ENCODE data around the gene RMRP.

- TF ChIP-seq, protein P1, sequence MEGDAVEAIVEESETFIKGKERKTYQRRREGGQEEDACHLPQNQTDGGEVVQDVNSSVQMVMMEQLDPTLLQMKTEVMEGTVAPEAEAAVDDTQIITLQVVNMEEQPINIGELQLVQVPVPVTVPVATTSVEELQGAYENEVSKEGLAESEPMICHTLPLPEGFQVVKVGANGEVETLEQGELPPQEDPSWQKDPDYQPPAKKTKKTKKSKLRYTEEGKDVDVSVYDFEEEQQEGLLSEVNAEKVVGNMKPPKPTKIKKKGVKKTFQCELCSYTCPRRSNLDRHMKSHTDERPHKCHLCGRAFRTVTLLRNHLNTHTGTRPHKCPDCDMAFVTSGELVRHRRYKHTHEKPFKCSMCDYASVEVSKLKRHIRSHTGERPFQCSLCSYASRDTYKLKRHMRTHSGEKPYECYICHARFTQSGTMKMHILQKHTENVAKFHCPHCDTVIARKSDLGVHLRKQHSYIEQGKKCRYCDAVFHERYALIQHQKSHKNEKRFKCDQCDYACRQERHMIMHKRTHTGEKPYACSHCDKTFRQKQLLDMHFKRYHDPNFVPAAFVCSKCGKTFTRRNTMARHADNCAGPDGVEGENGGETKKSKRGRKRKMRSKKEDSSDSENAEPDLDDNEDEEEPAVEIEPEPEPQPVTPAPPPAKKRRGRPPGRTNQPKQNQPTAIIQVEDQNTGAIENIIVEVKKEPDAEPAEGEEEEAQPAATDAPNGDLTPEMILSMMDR (IDR thresholded peaks at IDR 0.05): no peak
- no peak for TF ChIP-seq POLR2A (IDR thresholded peaks at IDR 0.05)
Measured at GRCh38 chr9:35639631-35640030, 18.2 kb downstream of the RMRP start.

Data from lower leg skin (tissue), 3 donors.